Fibroblast of mammary gland (primary cell): ENCODE measurements around the gene IL25.

Source experiments
- DNase-seq: peaks from one replicate; pipeline ENCODE4 v3.0.0-alpha.2; 2010; ENCODE audit warnings: low read depth
- H3K4me3 ChIP-seq: 2 replicates; pipeline ENCODE4 v1.5.1; 2011; ENCODE audit warnings: low read depth, mild to moderate bottlenecking, low read length, moderate library complexity; ENCODE audit not compliant: control insufficient read depth
- TF ChIP-seq, protein P1 (sequence below): conservative IDR thresholded peaks from 2 replicates; pipeline ENCODE4 v1.5.1; 2011; ENCODE audit warnings: low read depth, low read length, inconsistent platforms; ENCODE audit not compliant: control insufficient read depth, insufficient read depth

The IL25 gene

DNA sequence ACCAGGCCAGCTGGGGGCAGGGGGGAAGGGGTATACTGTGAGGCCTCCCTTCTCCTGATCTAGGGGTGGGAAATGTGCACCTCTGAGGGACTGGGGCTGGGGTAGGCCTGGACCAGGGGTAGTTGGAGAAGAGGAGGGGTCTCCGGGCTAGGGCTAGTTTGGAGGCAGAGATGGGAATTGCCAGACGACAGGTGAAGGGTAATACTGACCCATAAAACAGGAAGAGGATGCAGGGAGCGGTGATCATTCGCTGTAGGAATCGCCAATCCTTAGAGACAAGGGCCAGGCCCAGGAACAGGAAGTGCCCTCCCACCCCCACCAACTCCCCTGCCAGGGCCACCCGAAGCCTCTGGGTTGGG is 24.3 kb upstream of the IL25 start:
- no peak overlapping the region for H3K4me3 ChIP-seq
- TF ChIP-seq, protein P1, sequence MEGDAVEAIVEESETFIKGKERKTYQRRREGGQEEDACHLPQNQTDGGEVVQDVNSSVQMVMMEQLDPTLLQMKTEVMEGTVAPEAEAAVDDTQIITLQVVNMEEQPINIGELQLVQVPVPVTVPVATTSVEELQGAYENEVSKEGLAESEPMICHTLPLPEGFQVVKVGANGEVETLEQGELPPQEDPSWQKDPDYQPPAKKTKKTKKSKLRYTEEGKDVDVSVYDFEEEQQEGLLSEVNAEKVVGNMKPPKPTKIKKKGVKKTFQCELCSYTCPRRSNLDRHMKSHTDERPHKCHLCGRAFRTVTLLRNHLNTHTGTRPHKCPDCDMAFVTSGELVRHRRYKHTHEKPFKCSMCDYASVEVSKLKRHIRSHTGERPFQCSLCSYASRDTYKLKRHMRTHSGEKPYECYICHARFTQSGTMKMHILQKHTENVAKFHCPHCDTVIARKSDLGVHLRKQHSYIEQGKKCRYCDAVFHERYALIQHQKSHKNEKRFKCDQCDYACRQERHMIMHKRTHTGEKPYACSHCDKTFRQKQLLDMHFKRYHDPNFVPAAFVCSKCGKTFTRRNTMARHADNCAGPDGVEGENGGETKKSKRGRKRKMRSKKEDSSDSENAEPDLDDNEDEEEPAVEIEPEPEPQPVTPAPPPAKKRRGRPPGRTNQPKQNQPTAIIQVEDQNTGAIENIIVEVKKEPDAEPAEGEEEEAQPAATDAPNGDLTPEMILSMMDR = no peak
- DNase-seq = no peak

DNA sequence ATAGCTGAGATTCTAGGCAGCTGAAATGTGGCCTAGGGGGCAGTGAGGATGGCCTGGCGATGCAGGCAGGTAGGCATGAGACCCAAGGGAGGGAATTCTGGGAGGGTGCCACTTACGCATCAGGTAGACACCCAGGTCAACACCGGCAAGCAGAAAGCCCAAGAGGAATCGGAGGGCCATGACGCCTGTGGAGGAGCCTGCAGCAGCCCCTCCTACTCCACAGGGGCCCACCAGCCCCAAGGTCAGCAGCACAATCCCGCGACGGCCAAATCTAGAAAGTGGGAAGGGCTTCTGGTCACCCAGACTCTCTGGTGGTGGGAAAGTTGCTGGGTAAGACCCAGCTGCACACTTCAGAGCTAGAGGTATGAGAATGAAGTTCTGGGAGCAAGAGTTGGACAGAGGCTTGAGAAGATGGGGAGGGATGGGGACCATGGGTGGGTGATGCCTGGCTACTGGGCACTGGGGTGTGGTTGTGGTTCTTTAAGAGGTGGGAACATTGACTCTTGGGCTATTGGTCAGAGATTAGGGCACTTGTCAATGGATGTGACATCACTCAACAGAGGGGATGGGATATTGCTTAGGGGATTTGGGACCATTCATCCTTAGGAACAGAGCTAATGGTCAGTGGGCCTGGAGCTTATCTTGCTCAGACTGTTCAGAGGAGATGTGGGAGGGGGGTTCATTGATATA is 23.3 kb upstream of the IL25 start:
- DNase-seq = no peak
- TF ChIP-seq, protein P1 = no peak
- H3K4me3 ChIP-seq = no peak overlapping the region

DNA sequence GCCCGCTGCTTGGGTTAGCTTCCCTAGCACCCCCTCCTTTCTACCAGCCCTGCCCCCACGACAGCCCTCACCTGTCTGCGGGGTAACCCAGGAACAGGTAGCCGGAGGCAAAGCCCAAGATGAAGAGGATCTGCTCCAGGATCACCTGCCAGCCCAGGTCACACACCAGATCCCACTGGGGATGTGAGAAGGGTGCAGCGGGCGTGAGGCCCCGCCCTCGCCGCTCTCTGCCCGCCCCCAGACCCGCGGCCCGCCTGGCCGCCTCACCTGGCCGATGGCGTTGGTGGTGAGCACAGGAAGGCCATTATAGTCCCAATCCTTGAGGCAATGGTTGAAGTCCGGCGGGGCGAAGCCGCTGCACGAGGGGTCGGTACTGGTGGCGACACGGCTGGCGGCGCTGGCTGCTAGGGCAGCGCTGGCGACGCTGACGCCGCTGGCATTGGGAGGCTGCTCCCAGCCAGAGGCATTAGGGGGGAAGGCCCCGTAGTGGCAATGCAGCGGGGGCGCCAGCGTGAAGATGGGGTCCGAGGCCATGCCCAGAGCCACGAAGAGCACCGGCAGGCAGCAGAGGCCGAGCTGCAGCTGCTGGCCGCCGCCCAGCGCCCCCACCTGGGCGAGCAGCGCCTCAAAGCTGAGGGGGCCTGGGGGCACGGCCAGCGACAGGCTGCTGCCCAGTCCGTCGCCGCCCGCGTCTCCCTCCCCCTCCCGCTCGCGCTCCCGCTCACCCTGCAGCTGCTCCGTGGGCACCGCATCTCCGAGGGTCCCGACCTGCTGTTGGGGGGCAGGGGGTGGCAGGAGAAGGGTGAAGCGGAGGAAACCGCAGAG is 20.7 kb upstream of the IL25 start:
- TF ChIP-seq, protein P1 = no peak
- no peak for DNase-seq
- H3K4me3 ChIP-seq = peak overlapping the region; percentile 61

DNA sequence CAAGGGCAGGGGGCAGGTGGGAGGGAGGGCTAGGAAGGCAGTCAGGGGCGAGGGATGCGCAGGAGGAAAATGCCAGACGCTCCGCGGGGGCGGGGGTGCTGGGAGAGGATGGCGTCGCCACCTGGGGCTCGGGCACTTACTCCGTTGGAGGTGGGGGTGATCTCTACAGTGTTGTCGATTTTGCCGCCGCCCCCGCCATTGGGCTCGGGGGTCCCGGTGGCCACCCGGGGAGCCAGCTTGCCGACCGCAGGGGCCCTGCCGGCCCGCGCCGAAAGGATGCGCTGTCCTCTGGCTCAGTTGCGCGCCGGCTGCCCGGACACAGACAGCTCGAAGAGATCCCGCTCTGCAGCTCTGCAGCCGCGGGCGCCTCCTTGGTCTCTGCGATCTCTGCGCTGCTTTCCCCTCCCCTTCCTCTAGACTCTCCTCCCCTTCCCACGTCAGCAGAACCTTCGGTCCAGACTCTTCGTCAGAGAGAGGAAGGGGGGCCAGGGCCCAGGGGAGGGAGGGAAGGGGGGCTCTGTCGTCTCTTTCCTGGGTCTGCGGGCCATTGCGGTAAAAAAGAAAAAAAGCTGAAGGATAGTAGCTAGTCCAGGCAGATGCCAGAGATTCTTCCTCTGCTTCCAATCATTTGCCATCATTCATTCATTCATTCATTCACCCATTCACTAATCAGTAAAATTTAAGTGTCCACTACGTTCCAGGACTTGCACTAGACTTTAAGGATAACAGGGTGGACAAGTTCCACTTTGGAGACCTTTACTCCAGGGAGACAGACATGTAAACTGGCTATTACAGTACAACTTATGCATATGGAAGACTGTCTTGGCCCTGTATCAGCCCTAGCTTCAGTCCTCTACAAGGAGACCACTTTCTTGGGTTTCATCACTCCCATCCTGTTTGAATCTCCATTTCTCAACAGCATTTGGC is 19.8 kb upstream of the IL25 start, which contains the start of gene SLC22A17:
SLC22A17 (minus strand) TSS at position 382 of the 927 bp plus-strand sequence.
- H3K4me3 ChIP-seq = peak within 1 kb of the TSS; percentile 61
- TF ChIP-seq, protein P1 = peak; percentile 20
- DNase-seq = peak; percentile 85

DNA sequence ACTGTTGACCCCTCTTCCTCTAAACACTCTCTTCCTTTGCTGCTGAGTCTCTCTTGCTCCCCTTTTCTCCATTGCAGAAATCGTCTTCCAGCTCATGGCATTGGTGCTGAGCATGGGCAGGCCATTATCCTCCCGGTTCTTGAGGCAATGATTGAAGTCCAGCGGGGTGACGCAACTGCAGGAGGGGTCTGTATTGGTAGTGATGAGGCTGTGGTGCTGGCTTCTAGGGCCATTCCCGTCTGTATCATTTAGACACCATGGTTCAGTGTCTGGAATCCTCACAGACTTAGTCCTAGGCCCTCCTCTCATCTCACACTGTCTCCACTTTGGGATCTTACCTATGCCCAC is 19.2 kb upstream of the IL25 start:
- TF ChIP-seq, protein P1 = no peak
- no peak overlapping the region for H3K4me3 ChIP-seq
- no peak for DNase-seq

DNA sequence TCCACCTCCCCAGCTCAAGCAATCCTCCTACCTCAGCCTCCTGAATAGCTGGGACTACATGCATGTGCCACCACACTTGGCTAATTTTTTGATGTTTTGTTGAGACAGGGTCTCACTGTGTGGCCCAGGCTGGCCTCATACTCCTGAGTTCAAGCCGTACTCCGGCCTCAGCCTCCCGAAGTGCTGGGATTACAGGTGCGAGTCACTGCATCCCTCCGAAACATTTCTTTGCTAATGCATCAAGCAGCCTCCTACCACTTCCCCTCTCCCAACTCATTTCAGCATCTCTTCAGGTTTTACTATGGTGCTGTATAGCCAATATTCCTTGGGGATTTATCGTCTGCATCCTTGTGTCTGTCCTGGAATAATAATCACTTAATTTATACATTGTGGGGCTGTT is 17.6 kb upstream of the IL25 start:
- no peak for DNase-seq
- no peak overlapping the region for H3K4me3 ChIP-seq
- TF ChIP-seq, protein P1 = no peak
